ENCODE measurements around the gene SHB. TPM values are rescaled to one million over a fixed set of nuclear protein-coding genes. Genes with fewer than 3 reads are reported as not detected.

Gene SHB
- total and polyA plus RNA-seq, 2 donors (not counting 3 experiments of a cell fraction or from before 2014, with no cell fraction given), result 13.4 to 24.9 TPM

- no TSS peak for BruUV-seq (replicated peaks)
- Histone ChIP-seq H4K20me1 (replicated peaks; ENCODE audit: control insufficient read depth, extremely low read depth, insufficient read depth, low read length) (no peaks in the 10 kb centered on the region), H3K27ac (ENCODE audit: insufficient read depth, low read depth, low read length) (peak overlapping the region; percentile 79), H3K79me2 (ENCODE audit: control insufficient read depth, insufficient read depth, low read length) (peaks cover 39% of the 10 kb centered on the region), H3K9ac (replicated peaks; ENCODE audit: extremely low read depth, insufficient read depth, low read length) (peak overlapping the region; percentile 14), H3K9me3 (replicated peaks; ENCODE audit: control insufficient read depth, insufficient read depth, low read length) (no peaks in the 10 kb centered on the region), H3K36me3 (ENCODE audit: control insufficient read depth in 2 of 2, extremely low read depth in 1 of 2, insufficient read depth in 2 of 2, low read length in 2 of 2) (peaks cover 0 to 3% of the 10 kb centered on the region in 2 experiments), H2AFZ (ENCODE audit: low read depth, low read length) (no peak overlapping the region), H3K27me3 (ENCODE audit: control insufficient read depth in 2 of 2, insufficient read depth in 2 of 2, low read length in 2 of 2) (no peaks in the 10 kb centered on the region), H3K4me1 (ENCODE audit: control insufficient read depth, extremely low read depth, insufficient read depth, low read length) (peaks cover 30% of the 10 kb centered on the region), H3K4me3 (replicated peaks in 1 of 3; ENCODE audit: insufficient read depth in 1 of 3, low read depth in 1 of 3, low read length in 3 of 3) (no peak overlapping the region), H3K4me2 (ENCODE audit: insufficient read depth, low read length) (peak overlapping the region; percentile 13), H3K9me1 (replicated peaks; ENCODE audit: control insufficient read depth, extremely low read depth, insufficient read depth, low read length) (no peaks in the 10 kb centered on the region)
- POLR2A ChIA-PET, result interaction anchor here (1.0 kb wide), 1 partner anchor 18 kb away, joined by 3 read pairs; no protein-coding TSS in a partner anchor
- DNase-seq (ENCODE audit: low read depth, low spot score), result peak; percentile 80
- dilution Hi-C loops (cut with MboI; ENCODE audit: extremely low pct_ligation_motif_present, low sequenced_read_pairs) (no loop called here), intact Hi-C loops (cut with micrococcal nuclease) (loop anchor here (1.0 to 5.0 kb wide), 7 partner anchors 10 to 92 kb away; partner anchors contain the start of gene SHB)
- CTCF ChIA-PET, result interaction anchor here (0.8 to 2.4 kb wide), 13 partner anchors 10 to 95 kb away, joined by 3 to 13 read pairs (median 5); no protein-coding TSS in a partner anchor
- TF ChIP-seq GATA2 (IDR thresholded peaks at IDR 0.05; ENCODE audit: insufficient read depth, insufficient read length, low read depth, low read length) (no peak), EZH2 (IDR thresholded peaks at IDR 0.05; ENCODE audit: borderline replicate concordance, low read depth, low read length, severe bottlenecking) (no peak), POLR2AphosphoS5 (IDR thresholded peaks at IDR 0.05; ENCODE audit: insufficient read depth, low read depth, low read length) (peak; percentile 15), JUN (IDR thresholded peaks at IDR 0.05; ENCODE audit: borderline replicate concordance, insufficient read depth, insufficient read length, low read depth) (peak; percentile 79), FOS (IDR thresholded peaks at IDR 0.05; ENCODE audit: borderline replicate concordance, insufficient read depth, low read length) (peak; percentile 78), MAX (IDR thresholded peaks at IDR 0.05; ENCODE audit: insufficient read depth, insufficient read length) (no peak), POLR2A (IDR thresholded peaks at IDR 0.05; ENCODE audit: low read depth, low read length) (no peak), MYC (IDR thresholded peaks at IDR 0.05; ENCODE audit: low read depth, low read length) (no peak)
- TF ChIP-seq, protein P1, sequence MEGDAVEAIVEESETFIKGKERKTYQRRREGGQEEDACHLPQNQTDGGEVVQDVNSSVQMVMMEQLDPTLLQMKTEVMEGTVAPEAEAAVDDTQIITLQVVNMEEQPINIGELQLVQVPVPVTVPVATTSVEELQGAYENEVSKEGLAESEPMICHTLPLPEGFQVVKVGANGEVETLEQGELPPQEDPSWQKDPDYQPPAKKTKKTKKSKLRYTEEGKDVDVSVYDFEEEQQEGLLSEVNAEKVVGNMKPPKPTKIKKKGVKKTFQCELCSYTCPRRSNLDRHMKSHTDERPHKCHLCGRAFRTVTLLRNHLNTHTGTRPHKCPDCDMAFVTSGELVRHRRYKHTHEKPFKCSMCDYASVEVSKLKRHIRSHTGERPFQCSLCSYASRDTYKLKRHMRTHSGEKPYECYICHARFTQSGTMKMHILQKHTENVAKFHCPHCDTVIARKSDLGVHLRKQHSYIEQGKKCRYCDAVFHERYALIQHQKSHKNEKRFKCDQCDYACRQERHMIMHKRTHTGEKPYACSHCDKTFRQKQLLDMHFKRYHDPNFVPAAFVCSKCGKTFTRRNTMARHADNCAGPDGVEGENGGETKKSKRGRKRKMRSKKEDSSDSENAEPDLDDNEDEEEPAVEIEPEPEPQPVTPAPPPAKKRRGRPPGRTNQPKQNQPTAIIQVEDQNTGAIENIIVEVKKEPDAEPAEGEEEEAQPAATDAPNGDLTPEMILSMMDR (IDR thresholded peaks at IDR 0.05; ENCODE audit: extremely low read depth in 1 of 2, insufficient read depth in 1 of 2, low read depth in 1 of 2, low read length in 2 of 2), result no peak
- FAIRE-seq, result peak; percentile 99
These were observed 60.6 kb downstream of the SHB start for GRCh38 chr9:38008168-38009034.

Measured in endothelial cell of umbilical vein (primary cell).